NCI-H524 treated with DMSO at 0.1 percent for 48 hours (cell line): ENCODE measurements around the gene TTC34.

Source experiments
- DNase-seq: peaks from one replicate; lab custom pipeline; 2025; lab: John Stamatoyannopoulos, UW

The TTC34 gene

DNA sequence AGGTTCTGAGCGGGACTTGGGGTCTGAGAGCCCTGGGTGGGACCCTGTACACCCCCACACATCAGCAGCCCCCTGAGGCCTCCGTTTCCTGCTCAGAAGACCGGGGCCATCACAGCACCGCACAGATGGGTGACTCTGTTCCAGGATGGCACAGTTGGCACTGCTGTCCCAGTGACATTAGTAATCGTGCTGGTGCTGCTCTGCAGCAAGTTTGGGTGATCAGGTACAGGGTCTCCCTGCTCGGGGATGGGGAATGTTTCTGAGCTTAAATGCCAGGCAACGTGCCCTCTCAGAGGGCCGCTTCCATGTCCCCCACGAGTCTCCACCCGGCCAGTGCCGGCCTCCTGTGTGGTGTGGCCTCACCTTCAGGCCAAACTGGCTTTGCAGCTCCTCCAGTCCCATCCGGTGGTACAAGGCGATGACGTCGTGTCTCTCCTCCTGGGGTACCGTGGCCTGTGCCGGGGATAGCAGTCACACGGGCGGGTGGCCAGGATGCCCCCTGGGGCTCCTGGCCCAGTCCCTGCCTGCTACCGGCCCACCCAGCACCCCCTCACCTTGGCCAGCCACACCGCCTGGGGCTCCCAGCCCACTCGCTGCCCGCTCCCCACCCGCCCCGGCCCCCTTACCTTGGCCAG is 197.9 kb downstream of the TTC34 start:
- DNase-seq, result no peak

GRCh38 chr1:2602866-2603520 is 198.5 kb downstream of the TTC34 start:
- DNase-seq, result no peak

DNA sequence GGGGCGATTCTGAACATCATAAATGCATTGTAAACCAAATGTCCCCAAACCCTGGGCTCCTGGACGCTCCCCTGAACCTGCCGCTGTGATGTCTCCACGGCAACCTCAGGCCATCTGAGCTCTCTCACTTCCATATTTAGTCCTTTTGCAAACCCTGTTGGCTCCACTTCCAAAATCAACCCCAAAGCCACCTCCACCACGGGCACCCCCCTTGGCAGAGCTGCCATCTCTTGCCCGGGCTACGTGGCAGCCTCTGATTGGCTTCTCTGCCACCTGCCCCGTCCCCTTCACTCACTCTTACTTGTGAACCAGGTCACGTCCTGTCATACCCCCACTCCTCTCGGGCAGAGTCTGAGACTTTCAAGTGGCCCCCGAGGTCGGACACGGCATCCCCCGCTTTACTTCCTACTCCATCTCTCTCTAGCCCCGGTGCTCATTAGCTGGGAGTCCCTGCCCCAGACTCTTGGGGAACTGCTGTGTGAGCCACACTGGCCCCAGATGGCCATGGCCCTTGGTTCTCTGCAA is 199.1 kb downstream of the TTC34 start:
- no peak for DNase-seq

DNA sequence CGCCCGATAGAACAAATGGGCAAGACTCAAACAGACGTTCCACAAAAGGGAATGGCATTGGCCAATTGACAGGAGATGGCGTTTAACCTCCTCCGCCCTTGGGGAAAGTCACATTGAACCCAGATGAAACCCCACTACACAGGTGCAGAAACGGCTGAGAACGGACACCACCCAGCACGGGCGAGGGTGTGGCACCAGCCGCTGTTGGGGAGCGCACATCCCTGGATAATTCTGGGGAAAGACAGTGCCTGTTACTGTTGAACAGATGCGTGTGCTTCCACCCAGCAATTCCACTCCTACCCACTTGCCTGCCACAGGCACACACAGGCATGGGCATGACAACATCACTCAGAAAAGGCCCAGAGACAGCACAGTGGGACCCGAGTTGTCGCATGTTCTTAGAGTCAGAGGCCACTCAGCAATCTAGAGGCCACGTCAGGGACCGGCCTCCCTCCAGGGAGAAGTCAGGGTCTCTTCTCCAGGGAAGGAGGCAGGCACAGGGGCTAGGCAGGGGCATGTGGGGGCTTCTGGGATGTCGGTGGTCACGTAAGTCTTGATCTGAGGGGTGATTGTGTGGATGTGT is 199.7 kb downstream of the TTC34 start:
- DNase-seq, result no peak

DNA sequence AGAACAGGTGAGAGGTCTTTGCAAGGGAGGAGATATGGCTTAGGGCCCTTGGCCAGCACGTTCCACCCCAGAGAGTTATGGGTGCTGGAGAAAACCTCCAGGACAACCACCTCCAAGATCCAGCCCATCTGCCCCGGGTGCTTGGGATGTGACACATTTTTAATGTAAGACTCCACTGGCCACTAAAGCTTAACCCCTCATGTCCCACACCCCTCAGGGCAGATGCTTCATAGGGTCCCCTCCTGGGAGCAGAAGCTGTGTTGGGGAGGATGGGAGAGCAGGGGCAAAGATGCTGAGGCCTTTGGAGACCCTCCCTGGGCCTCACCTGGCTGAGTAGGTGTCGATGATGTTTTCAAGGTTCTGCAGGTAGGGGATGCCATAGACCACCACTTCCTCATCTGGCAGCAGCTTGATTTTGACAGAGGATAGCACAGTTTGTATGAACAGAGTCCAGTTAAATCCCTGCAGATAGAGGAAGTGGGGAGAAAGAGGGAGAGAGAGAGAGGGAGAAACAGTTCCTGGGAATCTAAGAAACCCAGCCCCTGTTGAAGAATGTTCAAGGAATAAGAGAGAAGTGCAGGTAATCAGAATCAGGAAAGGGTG is 203.1 kb downstream of the TTC34 start:
- DNase-seq, result no peak

GRCh38 chr1:2597441-2598328 is 203.8 kb downstream of the TTC34 start:
- no peak for DNase-seq

DNA sequence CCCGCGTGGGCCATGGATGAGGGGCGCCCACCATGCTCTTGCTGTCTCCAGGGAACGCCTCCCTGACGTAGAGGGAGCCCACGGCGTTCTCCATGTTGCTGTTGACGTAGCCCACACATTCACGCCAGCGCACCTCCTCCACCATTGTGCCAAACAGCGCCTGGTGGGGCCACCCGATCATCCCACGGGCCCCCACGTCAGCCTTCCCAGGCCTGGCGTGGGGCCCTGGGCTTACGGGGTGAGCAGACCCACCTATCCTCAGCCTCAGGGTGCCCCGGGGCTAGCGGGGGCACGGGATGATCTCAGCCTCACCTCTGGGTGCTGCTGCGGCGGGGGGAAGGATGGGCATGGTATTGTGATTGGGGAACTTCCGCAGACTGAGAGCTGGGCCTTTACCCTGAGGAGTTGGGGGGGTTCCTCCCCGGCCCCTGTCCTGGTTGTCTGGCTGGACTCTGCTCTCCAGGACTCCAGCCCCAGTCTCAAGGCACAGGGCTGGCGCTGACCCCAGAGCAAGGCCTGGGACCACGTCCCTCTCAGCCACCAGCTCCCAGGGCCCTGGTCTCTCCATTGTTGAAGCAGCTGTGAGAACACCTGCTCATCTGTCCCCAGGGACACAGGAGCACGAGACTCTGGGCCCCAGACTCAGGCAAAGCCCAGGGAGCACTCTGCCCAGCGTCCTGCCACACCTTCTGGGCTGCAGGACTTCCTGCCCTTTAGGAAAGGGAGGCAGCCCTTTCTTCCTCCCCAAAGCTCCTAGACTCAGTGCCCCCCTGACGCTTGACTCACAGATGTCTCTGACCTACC is 204.8 kb downstream of the TTC34 start:
- DNase-seq, result no peak

DNA sequence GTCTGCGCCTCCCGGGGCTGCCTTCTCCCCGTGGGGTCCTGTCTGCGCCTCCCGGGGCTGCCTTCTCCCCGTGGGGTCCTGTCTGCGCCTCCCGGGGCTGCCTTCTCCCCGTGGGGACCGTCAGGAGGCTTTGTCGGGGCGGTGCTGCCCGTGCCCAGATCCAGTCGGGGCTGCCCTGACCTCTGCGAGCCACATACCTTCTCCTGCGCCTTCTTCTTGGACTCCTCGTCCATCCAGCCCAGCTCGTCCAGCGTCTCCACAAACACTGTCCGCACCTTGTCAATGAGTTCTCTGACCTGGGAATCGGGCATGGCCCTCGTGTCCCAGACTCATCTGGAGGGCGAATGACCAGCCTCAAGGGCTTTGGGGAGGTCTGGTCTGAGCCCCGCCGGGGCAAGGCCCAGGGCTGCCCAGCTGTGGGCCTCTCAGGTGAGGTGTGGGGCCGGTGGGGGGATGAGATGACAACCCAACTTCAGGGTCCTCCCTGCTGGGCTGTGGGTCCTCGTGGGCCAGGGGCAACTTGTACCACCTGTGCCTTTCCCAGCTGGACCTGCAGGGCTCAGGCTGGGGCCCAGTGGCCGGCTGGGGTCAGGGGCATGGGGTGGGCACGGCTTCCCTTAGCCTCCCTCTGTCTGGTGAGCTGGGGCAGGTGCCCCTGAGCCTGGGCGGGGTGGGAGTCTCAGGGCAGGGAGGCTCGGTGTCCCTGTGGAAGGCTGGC is 205.5 kb downstream of the TTC34 start:
- DNase-seq, result no peak

DNA sequence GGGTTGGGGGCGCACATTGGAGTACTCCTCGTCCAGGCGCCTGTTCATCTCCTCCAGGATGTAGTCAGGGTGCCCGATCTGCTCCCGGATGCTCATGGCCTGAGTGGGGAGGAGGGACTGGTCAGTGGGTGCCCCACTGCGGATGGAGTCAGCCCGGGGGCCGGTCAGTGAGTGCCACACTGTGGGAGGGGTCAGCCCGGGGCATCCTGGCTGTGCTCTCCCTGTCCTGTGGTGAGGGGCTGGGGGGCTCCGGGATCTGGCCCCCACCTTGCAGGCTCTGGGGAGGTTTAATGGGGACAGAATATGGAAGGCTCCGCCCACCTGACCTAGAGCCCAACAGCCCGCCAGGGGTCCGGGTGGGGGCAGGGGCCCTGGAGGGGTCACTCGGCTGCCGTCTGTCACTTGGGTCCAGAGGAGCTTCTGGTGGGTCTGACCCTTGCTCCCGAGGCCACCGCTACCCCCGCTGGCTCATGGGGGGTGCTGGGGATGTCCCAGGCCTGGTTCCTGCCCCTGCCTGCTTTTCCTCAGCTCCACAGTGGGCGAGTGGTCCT is 206.2 kb downstream of the TTC34 start:
- DNase-seq, result no peak

GRCh38 chr1:2594641-2595131 is 206.8 kb downstream of the TTC34 start:
- DNase-seq, result no peak

GRCh38 chr1:2594001-2594640 is 207.4 kb downstream of the TTC34 start:
- DNase-seq, result no peak

DNA sequence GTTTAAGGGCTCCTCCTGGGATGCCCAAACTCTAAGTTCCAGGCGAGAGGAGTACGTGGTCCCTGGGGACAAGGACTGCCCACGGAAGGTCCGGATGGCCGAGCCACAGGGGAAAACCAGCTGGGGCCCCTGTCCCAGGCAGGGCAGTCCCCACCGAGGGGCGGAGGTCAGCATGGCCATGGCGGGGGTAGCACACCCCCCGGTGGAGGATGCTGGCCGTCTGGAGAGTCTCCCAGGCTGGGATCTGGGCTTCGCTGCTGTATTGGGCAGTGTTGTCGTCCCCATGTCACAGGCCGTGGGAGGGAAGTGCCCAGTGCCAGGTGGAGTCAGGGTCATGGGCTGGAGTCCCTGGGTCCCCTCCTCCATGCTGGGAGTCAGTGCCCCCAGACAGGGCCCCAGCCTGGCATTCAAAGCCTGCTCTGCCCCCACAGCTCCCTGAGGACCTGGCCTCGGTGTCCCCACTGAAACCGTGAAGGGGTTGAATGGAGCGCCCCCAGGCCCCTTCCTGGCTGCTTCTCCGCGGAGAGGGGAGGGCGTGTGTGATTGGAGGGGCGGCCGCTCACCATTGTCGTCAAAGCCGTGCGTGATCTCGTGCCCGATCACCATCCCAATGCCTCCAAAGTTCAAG is 208.1 kb downstream of the TTC34 start:
- DNase-seq, result no peak

- DNase-seq, result no peak
Measured at GRCh38 chr1:2592672-2593071, 208.8 kb downstream of the TTC34 start.

DNA sequence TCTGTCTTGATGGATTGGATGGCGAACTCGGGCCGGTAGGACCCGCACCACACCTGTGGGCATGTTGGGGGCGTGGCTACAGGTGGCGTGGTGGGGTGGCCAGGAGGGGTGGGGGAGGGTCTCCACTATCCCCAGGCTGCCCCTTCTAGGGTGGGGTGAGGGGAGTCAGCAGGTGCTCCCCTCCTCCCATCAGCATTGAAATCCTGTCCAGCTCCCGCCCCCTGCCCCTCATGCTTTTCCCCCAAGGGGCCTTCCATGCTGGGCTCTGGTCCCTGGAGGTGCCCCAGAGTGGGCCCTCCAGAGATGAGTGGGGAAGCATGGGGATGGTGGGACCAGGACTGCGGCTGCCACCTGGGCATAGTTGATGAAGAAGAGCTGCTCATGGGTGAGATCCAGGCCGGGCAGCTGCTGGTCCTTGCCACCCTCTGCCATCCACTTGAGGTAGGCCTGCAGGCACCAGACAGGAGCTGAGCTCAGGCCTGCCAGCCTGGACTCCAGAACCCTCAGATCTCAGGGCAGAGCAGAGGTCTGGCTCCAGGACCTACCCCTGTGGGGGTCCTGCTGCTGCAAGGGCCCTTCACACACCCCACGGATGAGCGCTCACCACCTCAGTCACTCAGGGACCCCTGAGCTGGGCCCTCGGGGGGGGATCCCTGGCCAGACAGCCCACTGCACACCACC is 209.8 kb downstream of the TTC34 start:
- DNase-seq, result no peak

- DNase-seq, result no peak
Measured at GRCh38 chr1:2591233-2591580, 210.3 kb downstream of the TTC34 start.

DNA sequence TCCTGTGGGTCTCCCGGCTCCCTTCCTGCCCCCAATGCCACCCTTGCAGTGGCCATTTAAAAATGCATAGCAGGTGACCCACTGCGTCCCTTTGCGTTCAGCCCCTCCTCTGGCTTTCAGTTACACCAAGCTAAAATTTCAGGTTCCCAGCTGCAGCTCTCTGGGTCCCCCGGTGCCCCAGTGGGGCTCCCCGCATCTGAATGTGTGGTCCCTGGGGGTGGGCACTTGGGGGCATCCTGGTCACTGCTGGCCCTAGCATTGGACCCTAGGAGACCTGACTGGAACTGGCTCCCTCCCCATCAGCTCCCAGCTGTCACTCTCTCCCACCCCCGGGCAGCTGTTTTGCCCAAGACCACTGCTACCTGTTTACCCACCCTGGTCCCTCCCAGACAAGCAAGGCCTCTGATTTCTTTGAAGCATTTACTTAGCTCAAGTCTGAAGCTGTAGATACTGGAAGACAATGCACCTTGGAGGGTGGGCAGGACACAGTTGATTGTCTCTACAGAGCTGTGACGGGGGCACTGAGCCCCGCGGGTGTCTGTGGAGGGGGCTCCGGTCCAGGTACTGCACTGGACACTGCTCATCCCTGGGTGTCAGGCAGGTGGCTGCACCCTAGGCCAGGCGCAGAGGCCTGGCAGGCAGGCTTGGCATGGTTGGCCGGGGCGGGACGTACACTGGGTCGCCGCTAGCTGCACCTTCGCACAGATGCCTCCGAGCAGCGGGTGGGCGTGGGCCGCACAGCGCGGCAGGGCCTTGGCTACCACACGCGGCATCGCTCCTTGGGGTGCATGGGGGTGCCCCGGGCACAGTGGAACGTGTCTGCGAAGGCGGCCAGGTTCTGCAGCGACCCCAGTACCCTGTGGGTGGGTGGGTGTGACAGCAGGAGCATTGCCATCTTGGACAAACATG is 211.0 kb downstream of the TTC34 start:
- DNase-seq, result no peak

DNA sequence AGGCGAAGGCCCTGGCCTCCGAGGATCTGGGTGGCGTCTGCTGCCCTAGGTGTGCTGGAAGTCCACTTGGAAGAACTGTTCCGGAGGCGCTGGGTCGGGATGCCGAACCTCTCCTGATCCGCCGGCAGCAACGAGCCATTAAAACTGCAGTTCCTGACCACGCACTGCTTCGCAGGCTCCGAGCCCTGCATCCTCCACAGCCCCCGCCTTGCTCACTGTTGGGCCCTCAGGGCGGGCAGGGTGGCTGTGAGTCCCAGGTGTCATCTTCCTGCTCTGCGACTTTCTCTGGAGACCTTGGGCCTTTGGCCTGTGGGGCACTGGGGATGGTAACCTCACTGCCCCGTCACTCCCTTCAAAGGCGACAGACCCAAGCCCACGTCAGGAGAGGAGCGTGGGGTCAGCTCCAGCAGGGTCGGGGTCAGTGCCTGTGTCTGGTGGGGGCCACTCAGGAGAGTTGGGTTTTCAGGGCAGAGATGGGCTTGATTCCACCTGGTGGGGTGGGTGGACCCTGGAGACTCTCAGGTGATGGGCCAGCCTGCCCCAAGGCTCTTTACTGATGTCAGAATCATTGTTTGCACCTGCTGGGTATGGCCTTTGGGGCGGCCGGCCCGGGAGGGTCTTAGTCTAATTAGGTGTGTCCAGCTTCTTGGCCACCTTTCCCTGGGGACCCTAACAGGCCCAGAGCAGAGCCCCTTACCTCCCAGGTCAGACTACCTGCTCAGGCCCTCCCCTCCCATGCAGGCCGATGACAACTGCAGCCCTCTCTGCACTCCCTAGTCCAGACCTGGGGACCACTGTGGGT is 211.9 kb downstream of the TTC34 start:
- DNase-seq, result no peak
